Endothelial cell of umbilical vein (primary cell): ENCODE measurements around the gene FHOD1. TPM values are rescaled to one million over a fixed set of nuclear protein-coding genes. Genes with fewer than 3 reads are reported as not detected.

Source experiments
- BruUV-seq: library from RNA; stranded (reverse); fragments of 400-500 nt; replicated peaks from 2 replicates; lab custom pipeline; 2021; lab: Mats Ljungman, UMichigan
- CTCF ChIA-PET: fragments of 300-600, 350-600 bp; sonication (Branson Sonifier 250); formaldehyde crosslinking; loops from one replicate; lab custom pipeline; 2021; ENCODE audit warnings: antibody characterized with exemption, inconsistent platforms; lab: Charles Lee
- POLR2A ChIA-PET: fragments of 300-600, 350-600 bp; sonication (Branson Sonifier 250); formaldehyde crosslinking; loops from one replicate; lab custom pipeline; 2021; ENCODE audit warnings: antibody characterized with exemption, inconsistent platforms; lab: Charles Lee
- DNase-seq: peaks from one replicate; pipeline ENCODE4 v3.0.0-alpha.2; 2011; ENCODE audit warnings: low read depth, low spot score
- FAIRE-seq: peaks from 2 replicates; lab custom pipeline; 2011; peaks lifted over from hg19 to GRCh38; lab: Jason Lieb, UNC
- H2AFZ ChIP-seq: 2 replicates; pipeline ENCODE4 v1.6.0; 2012; ENCODE audit warnings: low read depth, low read length, control low read depth, inconsistent platforms
- H3K27ac ChIP-seq: 2 replicates; pipeline ENCODE4 v1.5.1; 2011; ENCODE audit warnings: low read depth, mild to moderate bottlenecking, control low read depth, low read length, moderate library complexity; ENCODE audit not compliant: insufficient read depth
- H3K27me3 ChIP-seq, 2 experiments: 2 replicates each; pipeline versions ENCODE4 v1.6.0 to v1.6.1; 2011; ENCODE audit warnings: low read length in 2 of 2, mixed read lengths in 1 of 2; ENCODE audit not compliant: control insufficient read depth in 2 of 2, insufficient read depth in 2 of 2
- H3K36me3 ChIP-seq, 2 experiments: 2 replicates in 1 of 2; 3 replicates in 1 of 2; pipeline ENCODE4 v1.5.1; 2011; ENCODE audit warnings: low read length in 2 of 2, mild to moderate bottlenecking in 1 of 2, moderate library complexity in 1 of 2; ENCODE audit not compliant: control insufficient read depth in 2 of 2, insufficient read depth in 2 of 2; ENCODE audit errors: extremely low read depth in 1 of 2
- H3K4me1 ChIP-seq: 3 replicates; pipeline ENCODE4 v1.5.1; 2011; ENCODE audit warnings: mild to moderate bottlenecking, low read length; ENCODE audit not compliant: control insufficient read depth, insufficient read depth; ENCODE audit errors: extremely low read depth
- H3K4me2 ChIP-seq: 2 replicates; pipeline ENCODE4 v1.6.1; 2011; ENCODE audit warnings: low read length, control low read depth, mixed read lengths; ENCODE audit not compliant: insufficient read depth
- H3K4me3 ChIP-seq, 3 experiments: fragments of 200-600 bp in 1 of 3; sonication (generic), shearing (Covaris generic) in 1 of 3; replicated peaks in 1 of 3; 2 replicates each; pipeline ENCODE4 v1.5.1; 2011 to 2016; ENCODE audit warnings: control low read depth in 3 of 3, low read length in 3 of 3, mild to moderate bottlenecking in 2 of 3, inconsistent platforms in 1 of 3, low read depth in 1 of 3, moderate library complexity in 1 of 3; ENCODE audit not compliant: insufficient read depth in 1 of 3
- H3K79me2 ChIP-seq: 2 replicates; pipeline ENCODE4 v1.6.0; 2012; ENCODE audit warnings: low read length, inconsistent platforms; ENCODE audit not compliant: control insufficient read depth, insufficient read depth
- H3K9ac ChIP-seq: replicated peaks from 2 replicates; pipeline ENCODE3; 2011; ENCODE audit warnings: low read length, control low read depth; ENCODE audit not compliant: insufficient read depth; ENCODE audit errors: extremely low read depth
- H3K9me1 ChIP-seq: replicated peaks from 3 replicates; pipeline ENCODE4 v1.6.0; 2011; ENCODE audit warnings: mild to moderate bottlenecking, low read length; ENCODE audit not compliant: control insufficient read depth, insufficient read depth; ENCODE audit errors: extremely low read depth
- H3K9me3 ChIP-seq: replicated peaks from 2 replicates; pipeline ENCODE4 v1.5.1; 2012; ENCODE audit warnings: low read length, inconsistent platforms; ENCODE audit not compliant: control insufficient read depth, insufficient read depth
- H4K20me1 ChIP-seq: replicated peaks from 2 replicates; pipeline ENCODE3; 2011; ENCODE audit warnings: mild to moderate bottlenecking, low read length; ENCODE audit not compliant: control insufficient read depth, insufficient read depth; ENCODE audit errors: extremely low read depth
- CTCF ChIP-seq, 2 donors: IDR thresholded peaks; 1 replicate in 1 of 2; 2 replicates in 1 of 2; pipeline ENCODE4 v1.5.1; 2011; ENCODE audit warnings: low read length in 2 of 2, mild to moderate bottlenecking in 2 of 2, moderate library complexity in 2 of 2, control low read depth in 1 of 2, inconsistent platforms in 1 of 2, low read depth in 1 of 2; ENCODE audit not compliant: insufficient read depth in 1 of 2; ENCODE audit errors: extremely low read depth in 1 of 2
- EZH2 ChIP-seq: IDR thresholded peaks from 2 replicates; pipeline ENCODE4 v1.6.1; 2012; ENCODE audit warnings: borderline replicate concordance, low read depth, mild to moderate bottlenecking, moderate library complexity, low read length, inconsistent platforms; ENCODE audit not compliant: severe bottlenecking
- FOS ChIP-seq: IDR thresholded peaks from 2 replicates; pipeline ENCODE4 v1.6.1; 2011; ENCODE audit warnings: mild to moderate bottlenecking, low read length, moderate library complexity, borderline replicate concordance; ENCODE audit not compliant: insufficient read depth
- JUN ChIP-seq: IDR thresholded peaks from 2 replicates; pipeline ENCODE4 v1.6.1; 2011; ENCODE audit warnings: borderline replicate concordance, low read depth; ENCODE audit not compliant: insufficient read length, insufficient read depth
- MAX ChIP-seq: IDR thresholded peaks from 2 replicates; pipeline ENCODE4 v1.6.1; 2011; ENCODE audit not compliant: insufficient read depth, insufficient read length
- POLR2A ChIP-seq: IDR thresholded peaks from 2 replicates; pipeline ENCODE4 v1.6.1; 2012; ENCODE audit warnings: low read depth, mild to moderate bottlenecking, control low read depth, low read length
- POLR2AphosphoS5 ChIP-seq: IDR thresholded peaks from 2 replicates; pipeline ENCODE4 v1.6.1; 2012; ENCODE audit warnings: low read depth, mild to moderate bottlenecking, control low read depth, low read length, moderate library complexity; ENCODE audit not compliant: insufficient read depth
- dilution Hi-C: fragments of 300-500 bp; cut with MboI; formaldehyde crosslinking; loops from one replicate; pipeline ENCODE4 v1.15.0; 2019; ENCODE audit warnings: low sequenced_read_pairs; ENCODE audit not compliant: extremely low pct_ligation_motif_present
- intact Hi-C: fragments of 100-400 bp; cut with micrococcal nuclease; formaldehyde crosslinking; loops from one replicate; pipeline ENCODE4 v1.10.0; 2022
- polyA plus RNA-seq, 4 experiments: library from polyadenylated mRNA; depleted of rRNA in 3 of 4; stranded (reverse) in 3 of 4; unstranded in 1 of 4; fragments of >200 nt; gene quantifications; 2 replicates each; pipeline versions ENCODE4 v1.2.1 to v1.2.3, GENCODE V29; 2011 to 2012; ENCODE audit warnings: missing spikeins in 1 of 4
- total RNA-seq: library from RNA; stranded (reverse); gene quantifications from 2 replicates; pipeline ENCODE4 v1.2.3, GENCODE V29; 2021

FHOD1 gene
- total and polyA plus RNA-seq, 2 donors (not counting 3 experiments of a cell fraction or from before 2014, with no cell fraction given), result 63.6 to 124 TPM

GRCh38 chr16:67210069-67210937, 37.0 kb downstream of the FHOD1 start:
- dilution Hi-C loops (no loop called here), intact Hi-C loops (no loop called here)
- H3K9me3 ChIP-seq, result no peaks in the 10 kb centered on the region
- H3K27me3 ChIP-seq, result no peaks in the 10 kb centered on the region
- ChIA-PET POLR2A (no interaction called here), CTCF (interaction anchor here (1.5 kb wide), 1 partner anchor 22 kb away, joined by 3 read pairs; no protein-coding TSS in a partner anchor)
- TF ChIP-seq CTCF (IDR thresholded peaks at IDR 0.05; ENCODE audit: extremely low read depth in 1 of 2, insufficient read depth in 1 of 2, low read depth in 1 of 2, low read length in 2 of 2), result no peak
- DNase-seq (no peak), FAIRE-seq (no peak)
- H3K79me2 ChIP-seq, result no peaks in the 10 kb centered on the region
- H3K9ac ChIP-seq, result no peak overlapping the region
- H3K9me1 ChIP-seq, result no peaks in the 10 kb centered on the region
- no peak overlapping the region for H3K4me2 ChIP-seq
- no peak overlapping the region for H2AFZ ChIP-seq
- no peak overlapping the region for H3K27ac ChIP-seq
- no peak overlapping the region for H3K4me3 ChIP-seq
- H3K36me3 ChIP-seq, result no peaks in the 10 kb centered on the region
- peaks cover 5% of the 10 kb centered on the region for H3K4me1 ChIP-seq
- BruUV-seq, result no TSS peak
- H4K20me1 ChIP-seq, result no peaks in the 10 kb centered on the region

GRCh38 chr16:67209565-67209964, 37.7 kb downstream of the FHOD1 start:
- Histone ChIP-seq H3K27ac (no peak overlapping the region), H3K4me1 (peaks cover 5% of the 10 kb centered on the region), H3K9me1 (no peaks in the 10 kb centered on the region), H3K4me2 (no peak overlapping the region), H4K20me1 (no peaks in the 10 kb centered on the region), H3K79me2 (no peaks in the 10 kb centered on the region), H3K9ac (no peak overlapping the region), H3K9me3 (no peaks in the 10 kb centered on the region), H3K36me3 (no peaks in the 10 kb centered on the region), H3K4me3 (no peak overlapping the region), H2AFZ (no peak overlapping the region), H3K27me3 (no peaks in the 10 kb centered on the region)
- ChIA-PET POLR2A (no interaction called here), CTCF (interaction anchor here (0.8 to 1.9 kb wide), 4 partner anchors 10 to 54 kb away, joined by 3 to 10 read pairs (median 3); partner anchors contain the start of gene ELMO3)
- TF ChIP-seq EZH2 (no peak), MAX (no peak), CTCF (IDR thresholded peaks at IDR 0.05; ENCODE audit: extremely low read depth in 1 of 2, insufficient read depth in 1 of 2, low read depth in 1 of 2, low read length in 2 of 2) (no peak), JUN (no peak), FOS (no peak), POLR2AphosphoS5 (no peak), POLR2A (no peak)
- intact Hi-C loops, result no loop called here
- no TSS peak for BruUV-seq
- dilution Hi-C loops, result no loop called here
- FAIRE-seq (no peak), DNase-seq (no peak)
